VCaP (cell line): ENCODE measurements around the gene GALNT6.
A peak's percentile ranks its signal among the peaks of the same experiment; 100 is the strongest.
"Not testable (repeated sequence)": the region's sequence is repeated elsewhere in the genome, so short reads cannot be mapped to it uniquely, and the experiment has no call there.

ENCODE experiments used
- H3K27ac ChIP-seq: fragments of 450-650 bp; 2 replicates; pipeline ENCODE4 v1.5.1; 2017
- CTCF ChIP-seq: fragments of 450-650 bp; conservative IDR thresholded peaks from 2 replicates; pipeline ENCODE4 v1.5.1; 2017; ENCODE audit warnings: mild to moderate bottlenecking, moderate library complexity

The GALNT6 gene

GRCh38 chr12:51348116-51348515, 43.1 kb downstream of the GALNT6 start:
- no peak overlapping the region for H3K27ac ChIP-seq
- no peak for TF ChIP-seq CTCF

GRCh38 chr12:51346581-51346980, 44.6 kb downstream of the GALNT6 start, which contains the start of gene CELA1:
TSS of gene CELA1 (minus strand) at chr12:51346679. CDS start at chr12:51346638, 41 bp downstream.
- H3K27ac ChIP-seq, result no peak within 1 kb of the TSS
- TF ChIP-seq CTCF, result no peak

GRCh38 chr12:51345681-51346080, 45.5 kb downstream of the GALNT6 start:
- TF ChIP-seq CTCF, result no peak
- no peak overlapping the region for H3K27ac ChIP-seq

GRCh38 chr12:51343201-51343600, 48.0 kb downstream of the GALNT6 start:
- no peak for TF ChIP-seq CTCF
- no peak overlapping the region for H3K27ac ChIP-seq

GRCh38 chr12:51342416-51342815, 48.8 kb downstream of the GALNT6 start:
- no peak overlapping the region for H3K27ac ChIP-seq
- no peak for TF ChIP-seq CTCF

- peak overlapping the region; percentile 34; the same call in 1 of the 2 replicates for H3K27ac ChIP-seq
- peak; percentile 97 for TF ChIP-seq CTCF
These were observed 49.8 kb downstream of the GALNT6 start for GRCh38 chr12:51341251-51342007.

GRCh38 chr12:51339750-51340149, 51.5 kb downstream of the GALNT6 start:
- no peak for TF ChIP-seq CTCF
- H3K27ac ChIP-seq, result no peak overlapping the region

GRCh38 chr12:51337336-51337735, 53.9 kb downstream of the GALNT6 start:
- not testable (repeated sequence) for H3K27ac ChIP-seq
